ENCODE measurements around the gene LTBP4. TPM values are rescaled to one million over a fixed set of nuclear protein-coding genes. Genes with fewer than 3 reads are reported as not detected.
"Not testable (repeated sequence)": the region's sequence is repeated elsewhere in the genome, so short reads cannot be mapped to it uniquely, and the experiment has no call there.

LTBP4 gene
- total and polyA plus RNA-seq, 2 donors (not counting 1 experiment from before 2014, with no cell fraction given) = 81.2 to 105 TPM

DNA sequence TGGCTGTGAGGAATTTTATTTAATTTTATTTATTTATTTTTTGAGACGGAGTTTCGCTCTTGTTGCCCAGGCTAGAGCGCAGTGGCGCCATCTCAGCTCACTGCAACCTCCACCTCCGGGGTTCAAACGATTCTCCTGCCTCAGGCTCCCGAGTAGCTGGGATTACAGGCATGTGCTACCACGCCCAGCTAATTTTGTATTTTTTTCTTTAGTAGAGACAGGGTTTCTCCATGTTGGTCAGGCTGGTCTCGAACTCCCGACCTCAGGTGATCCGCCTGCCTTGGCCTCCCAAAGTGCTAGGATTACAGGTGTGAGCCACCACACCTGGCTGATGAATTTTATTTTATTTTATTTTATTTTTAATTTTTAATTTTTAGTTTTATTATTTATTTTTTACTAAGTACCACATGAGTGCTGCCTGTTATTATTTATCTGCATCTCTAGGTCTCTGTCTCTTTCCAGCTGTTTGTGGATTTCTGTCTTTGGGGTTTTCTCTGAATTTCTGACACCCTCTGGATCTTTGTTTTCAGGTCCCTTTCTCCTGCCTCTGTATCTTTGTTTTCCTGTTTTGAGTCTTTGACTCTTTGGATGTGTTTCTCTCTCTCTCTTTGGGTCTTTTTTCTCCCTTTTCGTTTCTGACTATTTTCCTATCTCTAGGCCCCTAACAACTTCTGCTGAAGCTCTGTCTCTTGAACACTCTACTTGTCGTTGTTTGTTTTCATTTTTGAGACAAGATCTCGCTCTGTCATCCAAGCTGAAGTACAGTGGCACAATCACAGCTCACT lies 23.4 kb downstream of the LTBP4 start:
- H3K4me3 Mint-ChIP-seq; H4K20me1 ChIP-seq (ENCODE audit: control insufficient read depth, insufficient read depth, low read length, poor library complexity, severe bottlenecking); H3K4me3 ChIP-seq (ENCODE audit: control extremely low read depth in 1 of 5, extremely low read depth in 1 of 5, insufficient read depth in 1 of 5, low read depth in 2 of 5, low read length in 4 of 5); H3K9ac ChIP-seq (ENCODE audit: low read length); intact Hi-C loops (cut with micrococcal nuclease); H3K27ac Mint-ChIP-seq; H3K79me2 ChIP-seq (ENCODE audit: control insufficient read depth, insufficient read depth, low read length); POLR2A ChIA-PET; H3K4me2 ChIP-seq (replicated peaks; ENCODE audit: low read depth, low read length, poor library complexity, severe bottlenecking); H2AFZ ChIP-seq (ENCODE audit: insufficient read depth, low read depth, low read length, poor library complexity, severe bottlenecking); H3K27ac ChIP-seq (ENCODE audit: low read length in 2 of 2); H3K9me3 ChIP-seq (ENCODE audit: control extremely low read depth in 1 of 3, control insufficient read depth in 2 of 3, insufficient read depth in 1 of 3, low read length in 2 of 3); H3K27me3 Mint-ChIP-seq; H3K4me1 ChIP-seq (ENCODE audit: control insufficient read depth in 2 of 2, insufficient read depth in 2 of 2, low read length in 2 of 2); H3K4me1 Mint-ChIP-seq; H3K27me3 ChIP-seq (replicated peaks in 1 of 4; ENCODE audit: control extremely low read depth in 1 of 4, control insufficient read depth in 3 of 4, insufficient read depth in 4 of 4, low read length in 3 of 4); DNase-seq; H3K9me3 Mint-ChIP-seq (ENCODE audit: insufficient read depth); ATAC-seq (ENCODE audit: low read depth): not testable (repeated sequence)
- peaks cover 0 to 25% of the 10 kb centered on the region in 2 experiments for H3K36me3 ChIP-seq (replicated peaks in 1 of 2; ENCODE audit: control extremely low read depth in 1 of 2, control insufficient read depth in 1 of 2, extremely low read depth in 1 of 2, insufficient read depth in 2 of 2, low read length in 1 of 2)
- 88% methylated on average over 2 of the region's 14 CpGs for WGBS (ENCODE audit: insufficient coverage)
- CTCF ChIA-PET = interaction anchor here (0.9 to 1.4 kb wide), 2 partner anchors 9 to 10 kb away, joined by 3 read pairs; no protein-coding TSS in a partner anchor

DNA sequence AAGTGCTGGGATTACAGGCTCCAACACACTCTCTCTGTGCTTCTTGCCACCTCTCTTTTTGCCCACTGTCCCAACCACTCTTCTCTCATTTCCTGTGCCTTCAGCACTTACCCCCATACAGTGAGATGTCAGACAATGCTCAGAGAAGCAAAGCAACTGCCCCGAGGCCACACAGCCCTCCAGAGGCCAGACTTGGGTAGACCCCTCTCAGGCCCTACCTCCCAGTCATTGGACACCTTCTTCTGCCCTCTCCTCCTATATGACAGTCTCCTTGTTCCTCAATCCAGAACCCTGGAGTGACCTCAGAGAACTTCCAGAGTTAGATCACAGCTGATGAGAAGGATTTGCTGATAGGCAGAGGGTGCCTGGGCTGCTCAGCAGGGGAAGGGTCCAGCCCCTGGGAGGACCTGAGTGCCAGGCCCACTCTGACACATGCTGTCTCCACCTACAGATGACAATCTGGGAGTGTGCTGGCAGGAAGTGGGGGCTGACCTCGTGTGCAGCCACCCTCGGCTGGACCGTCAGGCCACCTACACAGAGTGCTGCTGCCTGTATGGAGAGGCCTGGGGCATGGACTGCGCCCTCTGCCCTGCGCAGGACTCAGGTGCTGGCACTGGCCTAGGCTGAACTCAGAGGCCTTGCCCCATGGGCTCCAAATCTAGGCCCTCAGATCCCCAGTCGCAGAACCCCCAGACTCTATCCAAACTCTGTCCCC lies 24.4 kb downstream of the LTBP4 start:
- WGBS (ENCODE audit: insufficient coverage) = 79% methylated on average over 7 of the region's 7 CpGs
- Histone ChIP-seq H3K4me2 (replicated peaks; ENCODE audit: low read depth, low read length, poor library complexity, severe bottlenecking) (no peak overlapping the region), H3K36me3 (replicated peaks in 1 of 2; ENCODE audit: control extremely low read depth in 1 of 2, control insufficient read depth in 1 of 2, extremely low read depth in 1 of 2, insufficient read depth in 2 of 2, low read length in 1 of 2) (peaks cover 0 to 22% of the 10 kb centered on the region in 2 experiments), H3K27ac (ENCODE audit: low read length in 2 of 2) (no peak overlapping the region), H3K27me3 (replicated peaks in 1 of 4; ENCODE audit: control extremely low read depth in 1 of 4, control insufficient read depth in 3 of 4, insufficient read depth in 4 of 4, low read length in 3 of 4) (no peaks in the 10 kb centered on the region), H3K4me1 (ENCODE audit: control insufficient read depth in 2 of 2, insufficient read depth in 2 of 2, low read length in 2 of 2) (no peaks in the 10 kb centered on the region), H2AFZ (ENCODE audit: insufficient read depth, low read depth, low read length, poor library complexity, severe bottlenecking) (no peak overlapping the region), H3K9ac (ENCODE audit: low read length) (no peak overlapping the region), H3K79me2 (ENCODE audit: control insufficient read depth, insufficient read depth, low read length) (no peaks in the 10 kb centered on the region), H4K20me1 (ENCODE audit: control insufficient read depth, insufficient read depth, low read length, poor library complexity, severe bottlenecking) (no peaks in the 10 kb centered on the region), H3K4me3 (ENCODE audit: control extremely low read depth in 1 of 5, extremely low read depth in 1 of 5, insufficient read depth in 1 of 5, low read depth in 2 of 5, low read length in 4 of 5) (no peak overlapping the region), H3K9me3 (ENCODE audit: control extremely low read depth in 1 of 3, control insufficient read depth in 2 of 3, insufficient read depth in 1 of 3, low read length in 2 of 3) (peaks cover 0 to 4% (median 0%) of the 10 kb centered on the region in 3 donors)
- no peak for DNase-seq
- TF ChIP-seq, protein P1, sequence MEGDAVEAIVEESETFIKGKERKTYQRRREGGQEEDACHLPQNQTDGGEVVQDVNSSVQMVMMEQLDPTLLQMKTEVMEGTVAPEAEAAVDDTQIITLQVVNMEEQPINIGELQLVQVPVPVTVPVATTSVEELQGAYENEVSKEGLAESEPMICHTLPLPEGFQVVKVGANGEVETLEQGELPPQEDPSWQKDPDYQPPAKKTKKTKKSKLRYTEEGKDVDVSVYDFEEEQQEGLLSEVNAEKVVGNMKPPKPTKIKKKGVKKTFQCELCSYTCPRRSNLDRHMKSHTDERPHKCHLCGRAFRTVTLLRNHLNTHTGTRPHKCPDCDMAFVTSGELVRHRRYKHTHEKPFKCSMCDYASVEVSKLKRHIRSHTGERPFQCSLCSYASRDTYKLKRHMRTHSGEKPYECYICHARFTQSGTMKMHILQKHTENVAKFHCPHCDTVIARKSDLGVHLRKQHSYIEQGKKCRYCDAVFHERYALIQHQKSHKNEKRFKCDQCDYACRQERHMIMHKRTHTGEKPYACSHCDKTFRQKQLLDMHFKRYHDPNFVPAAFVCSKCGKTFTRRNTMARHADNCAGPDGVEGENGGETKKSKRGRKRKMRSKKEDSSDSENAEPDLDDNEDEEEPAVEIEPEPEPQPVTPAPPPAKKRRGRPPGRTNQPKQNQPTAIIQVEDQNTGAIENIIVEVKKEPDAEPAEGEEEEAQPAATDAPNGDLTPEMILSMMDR (IDR thresholded peaks at IDR 0.05) = no peak
- no peak for TF ChIP-seq EZH2 (IDR thresholded peaks at IDR 0.05; ENCODE audit: borderline replicate concordance, insufficient read depth, low read depth, low read length, poor library complexity, severe bottlenecking)
- intact Hi-C loops (cut with micrococcal nuclease) = no loop called here
- ChIA-PET POLR2A (no interaction called here), CTCF (interaction anchor here (0.6 kb wide), 1 partner anchor 9 kb away, joined by 3 read pairs; no protein-coding TSS in a partner anchor)
- H3K4me1 Mint-ChIP-seq = peaks cover 2% of the 10 kb centered on the region
- H3K27ac Mint-ChIP-seq = no peak overlapping the region
- no peaks in the 10 kb centered on the region for H3K27me3 Mint-ChIP-seq
- H3K4me3 Mint-ChIP-seq = no peak overlapping the region
- no peak for ATAC-seq (ENCODE audit: low read depth)
- H3K9me3 Mint-ChIP-seq (ENCODE audit: insufficient read depth) = no peaks in the 10 kb centered on the region
